Measurements from ENCODE around the gene SYT9. TPM values are rescaled to one million over a fixed set of nuclear protein-coding genes. Genes with fewer than 3 reads are reported as not detected.

The SYT9 gene
- total and polyA plus RNA-seq, 2 donors (not counting 3 experiments of a cell fraction or from before 2014, with no cell fraction given) = 0.23 TPM; not detected in 1

DNA sequence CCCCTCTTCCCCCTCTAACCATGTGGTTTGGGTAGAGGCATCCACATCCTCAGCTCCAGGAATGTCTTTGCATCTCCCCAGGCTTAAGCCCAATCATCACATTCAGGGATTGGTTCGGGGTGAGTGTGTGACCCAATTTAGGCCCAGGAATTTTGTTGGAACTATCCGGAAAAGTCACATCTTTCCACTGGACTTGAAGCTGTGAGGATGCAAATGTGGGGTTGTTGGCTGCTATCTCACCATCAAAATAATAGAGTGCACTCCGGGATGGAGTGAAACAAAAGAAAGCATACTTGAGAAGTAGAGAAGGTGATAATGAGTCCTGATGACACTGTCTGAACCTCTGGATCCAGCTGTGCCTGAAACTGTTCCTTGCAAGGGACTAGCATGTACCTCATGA, 199.8 kb downstream of the SYT9 start:
- Histone ChIP-seq H3K79me2 (ENCODE audit: control insufficient read depth, insufficient read depth, low read length) (no peaks in the 10 kb centered on the region), H3K4me1 (ENCODE audit: control insufficient read depth, extremely low read depth, insufficient read depth, low read length) (no peaks in the 10 kb centered on the region), H3K27me3 (ENCODE audit: control insufficient read depth in 2 of 2, insufficient read depth in 2 of 2, low read length in 2 of 2) (no peaks in the 10 kb centered on the region), H3K9ac (replicated peaks; ENCODE audit: extremely low read depth, insufficient read depth, low read length) (no peak overlapping the region), H3K4me2 (ENCODE audit: insufficient read depth, low read length) (no peak overlapping the region), H3K9me1 (replicated peaks; ENCODE audit: control insufficient read depth, extremely low read depth, insufficient read depth, low read length) (no peaks in the 10 kb centered on the region), H4K20me1 (replicated peaks; ENCODE audit: control insufficient read depth, extremely low read depth, insufficient read depth, low read length) (no peaks in the 10 kb centered on the region), H3K9me3 (replicated peaks; ENCODE audit: control insufficient read depth, insufficient read depth, low read length) (no peaks in the 10 kb centered on the region), H2AFZ (ENCODE audit: low read depth, low read length) (no peak overlapping the region), H3K4me3 (replicated peaks in 1 of 3; ENCODE audit: insufficient read depth in 1 of 3, low read depth in 1 of 3, low read length in 3 of 3) (no peak overlapping the region), H3K36me3 (ENCODE audit: control insufficient read depth in 2 of 2, extremely low read depth in 1 of 2, insufficient read depth in 2 of 2, low read length in 2 of 2) (no peaks in the 10 kb centered on the region), H3K27ac (ENCODE audit: insufficient read depth, low read depth, low read length) (no peak overlapping the region)
- CTCF ChIA-PET = interaction anchor here (1.1 to 2.1 kb wide), 4 partner anchors 9 to 639 kb away, joined by 3 to 9 read pairs (median 5); no protein-coding TSS in a partner anchor
- no peak for TF ChIP-seq EZH2 (IDR thresholded peaks at IDR 0.05; ENCODE audit: borderline replicate concordance, low read depth, low read length, severe bottlenecking)
- TF ChIP-seq POLR2A (IDR thresholded peaks at IDR 0.05; ENCODE audit: low read depth, low read length) = no peak
- no peak for TF ChIP-seq POLR2AphosphoS5 (IDR thresholded peaks at IDR 0.05; ENCODE audit: insufficient read depth, low read depth, low read length)
- TF ChIP-seq, protein P1, sequence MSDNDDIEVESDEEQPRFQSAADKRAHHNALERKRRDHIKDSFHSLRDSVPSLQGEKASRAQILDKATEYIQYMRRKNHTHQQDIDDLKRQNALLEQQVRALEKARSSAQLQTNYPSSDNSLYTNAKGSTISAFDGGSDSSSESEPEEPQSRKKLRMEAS (IDR thresholded peaks at IDR 0.05; ENCODE audit: insufficient read depth, insufficient read length) = no peak
- TF ChIP-seq, protein P2, sequence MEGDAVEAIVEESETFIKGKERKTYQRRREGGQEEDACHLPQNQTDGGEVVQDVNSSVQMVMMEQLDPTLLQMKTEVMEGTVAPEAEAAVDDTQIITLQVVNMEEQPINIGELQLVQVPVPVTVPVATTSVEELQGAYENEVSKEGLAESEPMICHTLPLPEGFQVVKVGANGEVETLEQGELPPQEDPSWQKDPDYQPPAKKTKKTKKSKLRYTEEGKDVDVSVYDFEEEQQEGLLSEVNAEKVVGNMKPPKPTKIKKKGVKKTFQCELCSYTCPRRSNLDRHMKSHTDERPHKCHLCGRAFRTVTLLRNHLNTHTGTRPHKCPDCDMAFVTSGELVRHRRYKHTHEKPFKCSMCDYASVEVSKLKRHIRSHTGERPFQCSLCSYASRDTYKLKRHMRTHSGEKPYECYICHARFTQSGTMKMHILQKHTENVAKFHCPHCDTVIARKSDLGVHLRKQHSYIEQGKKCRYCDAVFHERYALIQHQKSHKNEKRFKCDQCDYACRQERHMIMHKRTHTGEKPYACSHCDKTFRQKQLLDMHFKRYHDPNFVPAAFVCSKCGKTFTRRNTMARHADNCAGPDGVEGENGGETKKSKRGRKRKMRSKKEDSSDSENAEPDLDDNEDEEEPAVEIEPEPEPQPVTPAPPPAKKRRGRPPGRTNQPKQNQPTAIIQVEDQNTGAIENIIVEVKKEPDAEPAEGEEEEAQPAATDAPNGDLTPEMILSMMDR (IDR thresholded peaks at IDR 0.05; ENCODE audit: extremely low read depth in 1 of 2, insufficient read depth in 1 of 2, low read depth in 1 of 2, low read length in 2 of 2) = no peak
- TF ChIP-seq FOS (IDR thresholded peaks at IDR 0.05; ENCODE audit: borderline replicate concordance, insufficient read depth, low read length) = no peak
- DNase-seq (ENCODE audit: low read depth, low spot score) = no peak
- dilution Hi-C loops (cut with MboI; ENCODE audit: extremely low pct_ligation_motif_present, low sequenced_read_pairs) = no loop called here
- FAIRE-seq = no peak
- no TSS peak for BruUV-seq (replicated peaks)
- POLR2A ChIA-PET = no interaction called here
- intact Hi-C loops (cut with micrococcal nuclease) = no loop called here

Measured in endothelial cell of umbilical vein (primary cell).